ENCODE results near the gene POLN. TPM values are rescaled to one million over a fixed set of nuclear protein-coding genes. Genes with fewer than 3 reads are reported as not detected.

Gene POLN
- total RNA-seq, 2 experiments from 2014 or later: 0.92 to 1.0 TPM

DNA sequence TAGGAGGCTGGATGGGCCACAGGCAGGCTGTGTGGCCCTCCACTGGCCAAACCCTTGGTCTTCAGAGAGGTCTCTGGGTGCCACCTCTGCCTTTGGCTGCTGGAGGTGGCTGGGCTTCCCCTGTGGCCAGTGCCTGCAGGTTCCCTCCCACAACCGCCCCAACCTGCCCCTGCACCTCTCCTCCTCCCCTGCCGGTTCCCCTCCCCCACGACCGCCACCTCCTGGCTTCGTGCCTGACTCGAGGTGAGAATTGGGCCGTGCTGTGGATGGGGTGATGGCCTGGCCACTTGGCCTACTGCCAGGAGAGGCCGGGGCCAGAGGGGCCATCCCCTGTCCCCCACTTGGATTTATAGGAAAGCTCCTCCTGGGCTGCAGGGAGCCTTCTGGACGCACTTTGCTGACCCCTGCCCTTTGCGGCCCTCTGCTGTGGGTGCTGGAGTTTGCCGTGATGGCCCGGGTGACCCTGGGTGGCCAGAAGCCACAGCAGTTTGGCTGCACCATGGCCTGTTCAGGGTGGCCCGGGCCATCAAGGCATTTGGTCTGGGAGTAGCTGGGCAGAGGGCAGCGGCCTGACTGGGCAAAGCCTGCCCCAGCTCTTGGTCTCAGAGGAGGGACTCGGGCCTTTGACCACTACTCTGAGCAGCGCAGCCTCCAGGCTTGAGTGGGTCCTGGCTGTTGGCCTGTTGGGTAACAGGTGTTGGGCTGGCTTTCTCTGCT lies 179.0 kb downstream of the POLN start:
- no peak overlapping the region for H3K4me3 Mint-ChIP-seq
- peaks cover 12% of the 10 kb centered on the region for H3K27me3 Mint-ChIP-seq
- H3K4me1 Mint-ChIP-seq: no peaks in the 10 kb centered on the region
- no peak overlapping the region for H3K27ac Mint-ChIP-seq
- H3K36me3 Mint-ChIP-seq: no peaks in the 10 kb centered on the region
- DNase-seq: no peak
- no peaks in the 10 kb centered on the region for H3K9me3 Mint-ChIP-seq

GRCh38 chr4:2062168-2062807 lies 179.6 kb downstream of the POLN start:
- Mint-ChIP-seq H3K4me1 (peaks cover 3% of the 10 kb centered on the region), H3K36me3 (no peaks in the 10 kb centered on the region), H3K9me3 (no peaks in the 10 kb centered on the region), H3K27me3 (peaks cover 19% of the 10 kb centered on the region), H3K4me3 (no peak overlapping the region), H3K27ac (no peak overlapping the region)
- DNase-seq: no peak

- Mint-ChIP-seq H3K4me3 (no peak overlapping the region), H3K27me3 (peaks cover 27% of the 10 kb centered on the region)
- DNase-seq: no peak
These were observed 180.5 kb downstream of the POLN start for GRCh38 chr4:2061186-2062131.

DNA sequence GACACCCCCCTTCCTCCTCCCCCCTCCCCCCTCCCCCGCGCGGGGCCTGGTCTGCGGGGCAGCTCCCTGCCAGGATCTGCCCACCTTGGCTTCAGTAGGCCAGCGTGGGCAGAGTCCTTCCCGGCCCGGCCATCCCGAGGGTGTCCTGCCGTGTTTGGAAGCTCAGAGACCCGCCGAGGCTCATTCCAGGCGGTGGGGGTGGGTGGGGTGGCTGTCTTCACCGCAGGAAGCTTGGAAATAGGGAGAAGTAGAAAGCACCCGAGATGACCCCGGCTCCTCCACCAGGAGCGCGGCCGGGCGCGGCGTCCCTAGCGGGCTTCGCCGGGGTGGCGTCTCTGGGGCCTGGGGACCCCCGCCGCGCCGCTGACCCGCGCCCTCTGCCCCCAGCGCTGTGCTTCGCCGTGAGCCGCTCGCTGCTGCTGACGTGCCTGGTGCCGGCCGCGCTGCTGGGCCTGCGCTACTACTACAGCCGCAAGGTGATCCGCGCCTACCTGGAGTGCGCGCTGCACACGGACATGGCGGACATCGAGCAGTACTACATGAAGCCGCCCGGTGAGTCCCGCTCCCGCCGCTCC lies 181.2 kb downstream of the POLN start:
- Mint-ChIP-seq H3K27ac (no peak overlapping the region), H3K9me3 (no peaks in the 10 kb centered on the region), H3K36me3 (no peaks in the 10 kb centered on the region), H3K4me1 (peaks cover 3% of the 10 kb centered on the region), H3K4me3 (no peak overlapping the region), H3K27me3 (peaks cover 33% of the 10 kb centered on the region)
- DNase-seq: no peak

More at GRCh38 chr4:2061186-2062131, 180.5 kb downstream of the POLN start:
- Mint-ChIP-seq H3K9me3 (no peaks in the 10 kb centered on the region), H3K4me1 (peaks cover 3% of the 10 kb centered on the region), H3K27ac (no peak overlapping the region), H3K36me3 (no peaks in the 10 kb centered on the region)

GRCh38 chr4:2059726-2060602 lies 182.0 kb downstream of the POLN start:
- Mint-ChIP-seq H3K9me3 (no peaks in the 10 kb centered on the region), H3K27ac (no peak overlapping the region), H3K27me3 (peaks cover 39% of the 10 kb centered on the region), H3K4me3 (no peak overlapping the region), H3K4me1 (peaks cover 3% of the 10 kb centered on the region), H3K36me3 (no peaks in the 10 kb centered on the region)
- DNase-seq: peak; percentile 30

DNA sequence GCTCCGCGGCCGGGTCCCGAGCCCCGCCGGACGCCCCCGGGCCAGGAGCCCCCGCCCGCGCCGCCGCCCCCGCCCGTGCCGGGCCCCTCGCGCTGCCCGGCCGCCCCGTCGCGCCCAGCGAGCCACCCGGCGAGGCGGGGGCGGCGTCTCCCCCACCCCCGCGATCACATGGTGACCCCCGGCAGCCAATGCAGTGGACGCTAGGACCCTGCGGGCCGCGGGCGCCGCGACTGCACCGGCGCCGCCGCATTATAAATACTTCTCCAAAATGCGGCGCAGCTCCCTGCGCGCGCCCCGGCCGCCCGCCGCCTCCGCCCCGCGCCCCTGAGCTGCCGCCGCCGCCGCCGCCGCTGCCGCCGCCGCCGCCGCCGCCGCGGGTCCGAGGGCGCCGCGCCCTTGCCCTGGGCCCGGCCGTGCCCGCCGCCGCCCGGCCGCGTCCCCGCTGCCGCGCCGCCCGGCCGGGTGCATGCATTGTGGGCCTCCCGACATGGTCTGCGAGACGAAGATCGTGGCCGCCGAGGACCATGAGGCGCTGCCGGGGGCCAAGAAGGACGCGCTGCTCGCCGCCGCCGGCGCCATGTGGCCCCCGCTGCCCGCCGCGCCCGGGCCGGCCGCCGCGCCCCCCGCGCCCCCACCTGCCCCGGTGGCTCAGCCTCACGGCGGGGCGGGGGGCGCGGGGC lies 182.7 kb downstream of the POLN start, which contains the start of gene NAT8L:
TSS of gene NAT8L (plus strand) at position 282 of the 680 bp plus-strand sequence. CDS start at position 467, 185 bp downstream.
- Mint-ChIP-seq H3K27ac (no peak within 1 kb of the TSS), H3K27me3 (peaks cover 43% of the 10 kb centered on the region), H3K4me1 (peaks cover 3% of the 10 kb centered on the region), H3K4me3 (no peak within 1 kb of the TSS), H3K36me3 (no peaks in the 10 kb centered on the region), H3K9me3 (no peaks in the 10 kb centered on the region)
- DNase-seq: peak; percentile 42

DNA sequence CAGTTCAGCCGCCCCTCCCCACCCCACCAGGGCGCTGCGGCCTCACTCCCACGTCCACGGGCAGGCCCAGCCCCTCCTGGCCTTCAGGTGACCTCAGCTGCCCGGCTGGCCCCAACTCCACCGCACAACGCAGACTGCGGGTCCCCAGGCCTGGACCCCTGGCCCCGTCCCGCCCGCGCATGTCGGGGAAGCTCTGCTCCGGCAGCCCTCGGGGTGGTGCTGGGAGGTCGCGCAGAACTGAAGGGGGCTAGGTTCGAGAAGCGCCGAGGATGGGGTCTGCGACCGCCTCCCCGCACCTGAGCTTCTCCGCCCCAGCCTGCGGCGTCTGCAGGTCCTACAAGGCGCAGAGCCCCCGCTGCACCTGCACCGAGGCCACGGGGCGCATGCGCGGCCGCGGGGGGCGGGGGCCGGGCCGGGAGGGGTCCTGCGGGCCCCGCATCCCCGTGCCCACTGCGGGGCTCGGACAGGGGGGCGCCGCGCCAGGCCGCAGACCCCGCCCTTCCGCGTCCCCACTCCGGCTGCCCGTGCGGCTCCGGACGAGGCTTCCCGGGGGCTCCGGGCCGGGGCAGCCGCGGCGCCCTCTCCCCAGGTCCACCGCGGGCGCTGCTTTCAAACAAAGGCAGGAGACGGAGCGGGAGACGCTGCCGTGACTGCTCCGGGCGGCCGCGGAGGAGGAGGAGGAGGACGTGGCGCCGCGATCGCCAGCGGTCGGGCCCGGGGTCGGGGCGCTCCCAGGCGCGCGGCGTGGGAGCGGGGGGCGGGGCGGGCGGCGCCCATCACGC lies 183.5 kb downstream of the POLN start:
- peaks cover 50% of the 10 kb centered on the region for H3K27me3 Mint-ChIP-seq
- H3K36me3 Mint-ChIP-seq: no peaks in the 10 kb centered on the region
- H3K4me1 Mint-ChIP-seq: peaks cover 3% of the 10 kb centered on the region
- no peak overlapping the region for H3K4me3 Mint-ChIP-seq
- no peaks in the 10 kb centered on the region for H3K9me3 Mint-ChIP-seq
- H3K27ac Mint-ChIP-seq: no peak overlapping the region
- peak; percentile 25 for DNase-seq

DNA sequence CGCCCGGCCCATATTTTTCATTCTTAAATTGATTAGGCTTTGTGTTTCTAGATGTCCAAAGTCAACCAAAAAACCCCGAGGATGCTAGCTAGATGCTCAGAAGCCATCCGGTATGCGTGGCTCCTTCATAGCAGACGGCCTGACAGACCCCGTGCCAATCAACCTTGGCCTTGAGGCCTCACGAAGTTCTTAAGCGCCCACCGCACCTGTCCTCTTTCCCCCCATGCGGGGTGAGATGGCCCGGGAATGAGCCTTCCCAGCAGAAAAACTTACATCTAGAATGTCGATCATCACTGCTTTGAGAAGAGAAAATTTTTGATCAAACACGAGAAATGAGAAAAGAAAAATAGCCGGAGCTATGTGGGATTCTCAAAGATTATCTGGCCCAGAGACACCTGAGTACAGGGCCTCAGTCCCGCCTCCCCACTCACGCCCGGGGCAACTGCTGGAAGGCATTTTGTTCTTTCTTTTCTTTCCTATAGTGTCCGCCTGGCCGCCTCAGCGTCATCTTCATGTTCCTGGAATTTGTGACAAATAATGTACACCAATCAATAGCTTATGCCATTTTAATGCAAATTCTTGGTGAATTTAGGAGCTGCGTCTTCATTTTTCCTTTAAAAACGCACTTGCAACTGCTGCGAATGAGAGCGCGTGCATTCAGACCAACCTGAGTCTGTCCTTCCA lies 184.4 kb downstream of the POLN start:
- H3K36me3 Mint-ChIP-seq: no peaks in the 10 kb centered on the region
- H3K27ac Mint-ChIP-seq: no peak overlapping the region
- peaks cover 52% of the 10 kb centered on the region for H3K27me3 Mint-ChIP-seq
- H3K9me3 Mint-ChIP-seq: no peaks in the 10 kb centered on the region
- no peak for DNase-seq
- peaks cover 3% of the 10 kb centered on the region for H3K4me1 Mint-ChIP-seq
- peak overlapping the region; percentile 43 for H3K4me3 Mint-ChIP-seq

DNA sequence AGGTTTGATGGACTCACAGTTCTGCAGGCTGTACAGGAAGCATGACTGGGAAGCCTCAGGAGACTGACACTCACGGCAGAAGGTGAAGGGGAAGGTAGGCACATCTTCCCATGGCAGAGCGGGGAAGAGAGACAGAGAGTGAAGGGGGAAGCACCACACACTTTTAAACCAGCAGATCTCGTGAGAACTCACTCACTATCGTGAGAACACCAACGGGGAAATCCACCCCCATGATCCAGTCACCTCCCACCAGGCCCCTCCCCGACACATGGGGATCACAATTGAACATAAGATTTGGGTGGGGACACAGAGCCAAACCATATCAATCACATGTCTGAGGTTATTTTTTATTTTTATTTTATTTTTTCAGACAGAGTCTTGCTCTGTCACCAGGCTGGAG lies 187.7 kb downstream of the POLN start:
- Mint-ChIP-seq H3K4me3 (no peak overlapping the region), H3K27ac (no peak overlapping the region), H3K4me1 (peaks cover 3% of the 10 kb centered on the region), H3K9me3 (no peaks in the 10 kb centered on the region), H3K36me3 (no peaks in the 10 kb centered on the region), H3K27me3 (peaks cover 53% of the 10 kb centered on the region)
- DNase-seq: no peak

DNA sequence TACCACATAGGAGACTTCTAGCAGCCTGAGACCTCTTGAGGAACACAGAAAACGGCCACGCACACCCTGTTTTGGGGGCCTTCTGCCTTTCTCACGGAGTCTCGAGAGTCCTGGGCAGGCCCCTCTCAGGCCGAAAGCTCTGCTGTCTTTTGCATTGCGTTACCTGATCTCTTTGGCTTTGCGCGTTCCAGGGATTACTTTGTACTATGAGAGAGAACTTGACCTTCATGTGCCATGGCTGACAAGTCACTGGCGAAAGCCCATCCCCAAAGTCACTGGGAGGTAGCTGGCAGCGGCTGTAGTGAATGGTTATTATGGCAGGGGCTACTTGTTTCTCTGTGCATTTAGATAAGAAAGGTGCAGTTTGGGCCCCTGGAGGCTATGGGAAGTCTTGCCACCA lies 190.8 kb downstream of the POLN start:
- Mint-ChIP-seq H3K9me3 (no peaks in the 10 kb centered on the region), H3K27me3 (peaks cover 46% of the 10 kb centered on the region), H3K36me3 (no peaks in the 10 kb centered on the region), H3K4me3 (no peak overlapping the region), H3K4me1 (no peaks in the 10 kb centered on the region), H3K27ac (no peak overlapping the region)
- DNase-seq: no peak

DNA sequence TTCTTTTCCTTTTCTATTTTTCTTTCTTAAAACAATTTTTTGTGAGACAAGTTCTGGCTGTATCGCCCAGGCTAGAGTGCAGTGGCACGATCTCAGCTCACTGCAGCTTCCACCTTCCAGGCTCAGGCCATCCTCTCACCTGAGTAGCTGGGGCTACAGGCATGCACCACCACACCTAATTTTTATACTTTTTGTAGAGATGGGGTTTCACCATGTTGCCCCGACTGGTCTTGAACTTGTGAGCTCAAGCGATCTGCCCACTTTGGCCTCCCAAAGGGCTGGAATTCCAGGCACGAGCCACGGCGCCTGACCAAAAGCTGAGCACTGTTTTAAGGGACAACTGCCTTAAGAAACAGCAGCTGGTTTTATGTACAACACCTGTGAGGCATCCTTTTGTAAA lies 192.1 kb downstream of the POLN start:
- peaks cover 49% of the 10 kb centered on the region for H3K27me3 Mint-ChIP-seq
- H3K27ac Mint-ChIP-seq: no peak overlapping the region
- no peaks in the 10 kb centered on the region for H3K36me3 Mint-ChIP-seq
- H3K4me1 Mint-ChIP-seq: no peaks in the 10 kb centered on the region
- H3K9me3 Mint-ChIP-seq: no peaks in the 10 kb centered on the region
- H3K4me3 Mint-ChIP-seq: no peak overlapping the region
- DNase-seq: no peak

DNA sequence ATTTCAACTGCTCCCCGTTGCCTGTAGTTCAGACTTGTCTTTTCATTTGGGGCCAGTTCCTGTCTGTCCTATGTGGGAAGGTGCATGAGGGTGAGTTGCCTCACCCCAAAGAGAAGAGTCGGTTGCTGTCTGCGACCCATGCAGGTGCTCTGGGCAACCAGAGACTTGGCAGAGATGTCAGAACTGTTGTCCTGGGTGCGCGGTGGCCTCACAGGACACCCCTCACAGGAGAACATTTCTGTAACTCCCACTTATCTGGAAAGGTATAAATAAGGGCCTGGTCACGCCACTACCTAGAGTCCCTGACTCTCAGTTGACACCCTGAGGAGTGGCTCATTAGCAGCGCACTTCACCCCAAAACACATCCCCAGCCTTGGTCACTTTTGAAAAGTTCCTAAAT lies 192.5 kb downstream of the POLN start:
- no peak for DNase-seq

More for the DNA sequence above, 192.5 kb downstream of the POLN start:
- no peaks in the 10 kb centered on the region for H3K9me3 Mint-ChIP-seq
- H3K27ac Mint-ChIP-seq: no peak overlapping the region
- H3K4me3 Mint-ChIP-seq: no peak overlapping the region
- H3K36me3 Mint-ChIP-seq: no peaks in the 10 kb centered on the region
- H3K27me3 Mint-ChIP-seq: peaks cover 47% of the 10 kb centered on the region
- no peaks in the 10 kb centered on the region for H3K4me1 Mint-ChIP-seq
